A549 treated with ZK216348 at 1 μM for 4 hours (cell line): Measurements from ENCODE around the gene CBFB. TPM values are rescaled to one million over a fixed set of nuclear protein-coding genes. Genes with fewer than 3 reads are reported as not detected.

Experiments
- total RNA-seq: library from RNA; stranded (reverse); fragments of 200-300 nt; extraction: Qiagen RNA extraction; gene quantifications from 5 replicates; pipeline ENCODE4 v1.2.3, GENCODE V29; 2022; ENCODE audit warnings: low read depth

CBFB gene
- 43.7 to 61.8 TPM (median 54.2 TPM) in 5 replicates for total RNA-seq

DNA sequence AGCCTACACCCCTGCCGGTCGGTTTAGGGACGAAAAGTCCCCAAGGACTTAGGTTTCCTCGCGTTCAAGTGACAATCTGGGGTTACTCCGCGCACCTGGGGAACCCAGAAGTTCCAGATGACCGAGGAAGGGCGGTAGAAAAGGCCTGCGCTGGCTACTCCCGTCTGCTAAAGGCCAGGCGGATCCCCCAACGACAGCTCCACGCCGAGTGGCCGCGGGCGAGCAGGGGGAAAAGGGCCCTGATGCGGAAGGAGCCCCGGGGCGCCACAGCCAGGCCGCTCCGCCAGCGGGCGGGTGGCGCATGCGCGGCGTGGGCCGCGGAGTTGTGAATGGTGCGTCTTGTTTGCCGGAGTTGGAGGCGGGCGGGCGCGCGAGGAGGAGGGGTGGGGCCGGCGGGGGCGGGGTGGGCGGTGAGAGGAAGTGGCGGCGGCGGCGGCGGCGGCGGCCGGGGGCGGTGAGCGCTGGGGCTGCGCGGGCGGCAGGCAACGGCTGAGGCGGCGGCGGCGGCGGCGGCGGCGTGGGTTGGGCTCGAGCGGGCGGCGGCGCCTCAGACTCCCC is at the start of gene CBFB:
CBFB (plus strand) TSS at position 454 of the 558 bp plus-strand sequence. CDS start 259 bp downstream, outside the sequence.

DNA sequence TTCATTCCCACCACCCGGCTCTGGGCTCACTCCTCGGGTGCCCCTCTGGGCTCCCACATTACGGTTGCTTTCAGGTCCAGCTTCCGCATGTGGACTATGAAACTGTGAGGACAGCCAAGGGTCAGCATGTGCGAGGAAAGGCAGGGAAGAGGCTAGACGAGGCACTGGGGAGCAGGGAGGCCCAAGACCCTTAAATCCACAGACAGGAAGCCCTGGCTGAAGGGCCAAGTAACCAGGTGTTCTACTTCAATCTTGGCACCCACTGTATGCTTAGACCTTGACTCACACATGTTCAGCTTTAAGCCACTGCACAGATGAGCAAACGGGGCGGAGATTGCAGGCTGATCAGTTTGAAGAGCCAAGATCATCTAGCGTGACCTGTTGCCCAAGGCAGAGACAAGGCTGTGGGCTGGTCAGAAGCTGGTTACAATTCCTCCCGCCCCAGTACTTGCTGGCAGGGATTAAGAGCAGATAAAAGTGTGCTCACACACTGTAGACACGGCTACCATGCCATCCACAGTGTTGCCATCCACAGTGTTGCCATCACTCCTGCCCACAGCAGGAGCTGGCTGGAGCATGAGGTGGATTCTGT is 40.7 kb upstream of the CBFB start, which contains the start of gene CES4A:
CES4A (plus strand) TSS at position 393 of the 592 bp plus-strand sequence; CDS start at position 577, 184 bp downstream.

DNA sequence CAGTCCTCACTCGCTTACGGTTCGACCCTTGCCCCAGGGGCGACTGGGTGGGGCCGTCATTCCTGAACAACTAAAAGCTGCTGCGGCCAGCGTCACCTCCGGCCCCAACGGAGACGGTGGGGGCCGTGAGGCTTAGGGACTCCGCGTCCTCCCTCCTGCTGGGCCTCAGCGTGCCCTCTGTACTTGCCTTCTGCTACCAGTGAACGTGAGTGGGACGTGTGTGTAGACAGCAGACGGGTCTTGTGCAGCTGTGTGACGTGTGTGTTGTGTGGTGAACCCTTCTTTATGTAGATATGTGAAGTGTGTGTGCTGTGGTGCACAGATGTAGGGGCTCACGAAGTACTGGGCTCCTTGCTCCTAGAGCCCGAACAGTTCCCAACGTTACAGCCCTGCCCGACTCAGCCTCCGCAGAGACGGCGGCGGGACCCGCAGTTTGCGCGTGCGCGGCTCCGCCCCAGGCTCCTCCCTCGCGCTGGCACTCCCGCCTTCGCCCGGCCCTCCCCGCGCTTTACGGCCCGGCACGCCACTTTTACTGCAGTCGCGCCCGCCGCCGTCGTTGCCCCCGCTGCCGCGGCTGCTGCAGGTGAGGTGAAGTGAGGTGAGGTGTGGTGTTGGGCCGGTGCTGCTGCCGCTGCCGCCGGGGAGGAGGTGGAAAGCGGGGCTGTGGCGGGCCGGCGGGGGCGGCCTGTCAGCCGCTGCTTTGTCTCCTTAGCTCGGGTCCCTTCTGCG is 80.6 kb downstream of the CBFB start, which contains the start of gene PHAF1:
PHAF1 (plus strand) TSS at position 535 of the 729 bp plus-strand sequence. CDS start 235 bp downstream, outside the sequence.

Other genes with a start within 250 kb of the CBFB start
- gene TERB1, start 227.6 kb upstream of the CBFB start, total RNA-seq: not detected in 5 replicates
- 44.4 to 75.3 TPM (median 66.9 TPM) in 5 replicates for gene NAE1, start 198.2 kb upstream of the CBFB start, total RNA-seq
- not detected in 5 replicates for gene CA7, start 184.7 kb upstream of the CBFB start, total RNA-seq
- 3.9 to 6.6 TPM (median 5.1 TPM) in 5 replicates for gene PDP2, start 148.6 kb upstream of the CBFB start, total RNA-seq
- gene CDH16, start 110.3 kb upstream of the CBFB start, total RNA-seq: 0.90 to 2.0 TPM (median 1.6 TPM) in 5 replicates
- gene RRAD, start 103.6 kb upstream of the CBFB start, total RNA-seq: 12.7 to 26.2 TPM (median 19.9 TPM) in 5 replicates
- 115 to 180 TPM (median 175 TPM) in 5 replicates for gene CIAO2B, start 94.7 kb upstream of the CBFB start, total RNA-seq
- gene CES2, start 93.6 kb upstream of the CBFB start, total RNA-seq: 24.3 to 33.5 TPM (median 31.6 TPM) in 5 replicates
- gene CES3, start 67.9 kb upstream of the CBFB start, total RNA-seq: 1.7 to 4.1 TPM (median 2.0 TPM) in 5 replicates
- 1.4 to 3.0 TPM (median 2.4 TPM) in 5 replicates for gene CES4A, start 40.6 kb upstream of the CBFB start, total RNA-seq
- gene PHAF1, start 80.8 kb downstream of the CBFB start, total RNA-seq: 22.9 to 28.3 TPM (median 25.1 TPM) in 5 replicates
- 6.2 to 10.8 TPM (median 8.8 TPM) in 5 replicates for gene B3GNT9, start 121.8 kb downstream of the CBFB start, total RNA-seq
- 8.5 to 23.1 TPM (median 20.9 TPM) in 5 replicates for gene TRADD, start 130.8 kb downstream of the CBFB start, total RNA-seq
- 4.4 to 12.7 TPM (median 9.8 TPM) in 5 replicates for gene FBXL8, start 130.8 kb downstream of the CBFB start, total RNA-seq
- 10.2 to 23.3 TPM (median 14.8 TPM) in 5 replicates for gene HSF4, start 135.6 kb downstream of the CBFB start, total RNA-seq
- 54.6 to 75.8 TPM (median 68.3 TPM) in 5 replicates for gene NOL3, start 141.4 kb downstream of the CBFB start, total RNA-seq
- 3.7 to 7.9 TPM (median 6.9 TPM) in 5 replicates for gene MATCAP1, start 154.8 kb downstream of the CBFB start, total RNA-seq
- gene EXOC3L1, start 161.0 kb downstream of the CBFB start, total RNA-seq: 0.07 to 0.27 TPM (median 0.27 TPM) in 3 of 5 replicates, not detected in the others
- gene E2F4, start 163.0 kb downstream of the CBFB start, total RNA-seq: 64.0 to 101 TPM (median 98.3 TPM) in 5 replicates
- 0.61 to 1.9 TPM (median 1.3 TPM) in 5 replicates for gene ELMO3, start 170.0 kb downstream of the CBFB start, total RNA-seq
- gene TMEM208, start 198.0 kb downstream of the CBFB start, total RNA-seq: 78.6 to 99.6 TPM (median 92.1 TPM) in 5 replicates
- gene FHOD1, start 218.3 kb downstream of the CBFB start, total RNA-seq: 34.5 to 67.0 TPM (median 52.3 TPM) in 5 replicates
- gene SLC9A5, start 219.8 kb downstream of the CBFB start, total RNA-seq: 1.0 to 2.1 TPM (median 1.6 TPM) in 5 replicates